Measurements from ENCODE around the gene CORO7.

DNA sequence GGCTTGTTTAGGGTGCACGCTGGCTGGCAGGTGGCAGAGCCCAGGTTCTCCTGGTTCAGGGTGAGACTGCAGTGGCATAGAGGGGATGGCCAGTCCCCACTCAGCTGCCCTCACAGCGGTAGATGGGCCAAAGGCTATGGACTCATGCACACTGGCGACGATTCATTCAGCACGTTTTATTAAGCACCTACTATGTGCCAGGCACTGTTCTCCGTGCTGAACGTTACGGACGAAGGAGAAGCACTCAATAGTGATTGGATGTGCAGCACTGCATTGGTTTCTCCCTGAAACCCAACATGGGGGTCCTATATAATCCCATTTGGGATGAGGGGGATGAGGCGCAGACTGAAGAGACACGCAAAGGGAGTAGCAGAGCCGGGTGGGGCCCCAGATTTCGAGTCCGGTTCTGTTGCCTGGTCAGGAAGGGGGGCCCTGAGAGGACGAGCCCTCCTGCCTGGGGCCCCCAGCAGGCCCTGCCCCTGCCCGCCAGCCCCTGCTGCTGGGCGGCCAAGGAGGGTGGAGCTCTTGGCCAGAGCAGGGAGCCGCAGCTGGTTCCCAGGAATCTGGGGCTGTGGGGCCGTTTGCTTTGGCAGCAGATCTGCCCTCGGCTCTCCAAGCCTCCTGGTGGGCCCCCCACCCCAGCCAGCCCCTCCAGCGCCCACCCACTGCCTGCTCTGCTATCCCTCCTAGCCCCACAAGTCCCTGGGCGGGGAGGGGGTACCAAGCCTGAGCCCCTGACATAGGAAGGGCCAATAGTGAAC is 91.7 kb downstream of the CORO7 start:
- TF ChIP-seq EZH2 (IDR thresholded peaks at IDR 0.05; ENCODE audit: borderline replicate concordance, low read length), result no peak
- TF ChIP-seq, protein P1, sequence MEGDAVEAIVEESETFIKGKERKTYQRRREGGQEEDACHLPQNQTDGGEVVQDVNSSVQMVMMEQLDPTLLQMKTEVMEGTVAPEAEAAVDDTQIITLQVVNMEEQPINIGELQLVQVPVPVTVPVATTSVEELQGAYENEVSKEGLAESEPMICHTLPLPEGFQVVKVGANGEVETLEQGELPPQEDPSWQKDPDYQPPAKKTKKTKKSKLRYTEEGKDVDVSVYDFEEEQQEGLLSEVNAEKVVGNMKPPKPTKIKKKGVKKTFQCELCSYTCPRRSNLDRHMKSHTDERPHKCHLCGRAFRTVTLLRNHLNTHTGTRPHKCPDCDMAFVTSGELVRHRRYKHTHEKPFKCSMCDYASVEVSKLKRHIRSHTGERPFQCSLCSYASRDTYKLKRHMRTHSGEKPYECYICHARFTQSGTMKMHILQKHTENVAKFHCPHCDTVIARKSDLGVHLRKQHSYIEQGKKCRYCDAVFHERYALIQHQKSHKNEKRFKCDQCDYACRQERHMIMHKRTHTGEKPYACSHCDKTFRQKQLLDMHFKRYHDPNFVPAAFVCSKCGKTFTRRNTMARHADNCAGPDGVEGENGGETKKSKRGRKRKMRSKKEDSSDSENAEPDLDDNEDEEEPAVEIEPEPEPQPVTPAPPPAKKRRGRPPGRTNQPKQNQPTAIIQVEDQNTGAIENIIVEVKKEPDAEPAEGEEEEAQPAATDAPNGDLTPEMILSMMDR (IDR thresholded peaks at IDR 0.05; ENCODE audit: low read length), result no peak
